ENCODE data around the gene FUNDC2. TPM values are rescaled to one million over a fixed set of nuclear protein-coding genes. Genes with fewer than 3 reads are reported as not detected.
A peak's percentile ranks its signal among the peaks of the same experiment; 100 is the strongest.

Gene FUNDC2
- total and polyA plus RNA-seq, 2 donors from 2014 or later = 98.2 to 239 TPM

- intact Hi-C loops (cut with DNase I) = no loop called here
- Histone ChIP-seq H3K4me1 (ENCODE audit: control insufficient read depth in 2 of 3, insufficient read depth in 2 of 3, low read depth in 1 of 3, low read length in 3 of 3) (no peaks in the 10 kb centered on the region), H3K27me3 (ENCODE audit: control insufficient read depth, insufficient read depth, low read length) (no peaks in the 10 kb centered on the region), H3K27ac (ENCODE audit: low read depth in 2 of 2, low read length in 2 of 2) (no peak overlapping the region), H3K9me3 (ENCODE audit: control insufficient read depth in 2 of 3, insufficient read depth in 1 of 3, low read length in 3 of 3) (no peaks in the 10 kb centered on the region), H3K4me3 (ENCODE audit: low read length in 3 of 3) (no peak overlapping the region), H3K9ac (ENCODE audit: low read length in 3 of 3) (no peak overlapping the region), H3K36me3 (ENCODE audit: control insufficient read depth in 2 of 3, insufficient read depth in 3 of 3, low read length in 3 of 3) (no peaks in the 10 kb centered on the region)
- no peak for DNase-seq
- TF ChIP-seq CTCF (IDR thresholded peaks at IDR 0.05; ENCODE audit: borderline replicate concordance, extremely low read depth, insufficient read depth) = no peak
- FAIRE-seq = no peak
Measured at GRCh38 chrX:154991039-154991438, 35.6 kb upstream of the FUNDC2 start.

DNA sequence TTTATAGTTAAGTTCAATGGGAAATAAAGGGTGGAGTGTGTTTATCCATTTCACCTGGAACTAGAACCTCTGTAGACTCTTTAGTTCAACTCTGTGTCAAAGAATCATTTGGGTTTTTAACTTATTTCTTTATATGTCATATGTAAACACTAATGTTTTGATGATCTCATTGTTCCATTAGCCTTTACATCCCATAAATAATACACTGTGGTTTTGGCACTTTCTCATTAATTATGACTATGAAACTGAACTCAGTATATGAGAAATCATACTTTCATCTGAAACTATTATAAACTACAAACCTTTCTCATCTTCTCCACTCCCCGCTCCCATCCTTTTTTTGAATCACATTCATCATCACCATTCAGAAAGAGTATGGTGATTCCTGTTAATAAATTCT lies 35.2 kb upstream of the FUNDC2 start:
- Histone ChIP-seq H3K36me3 (ENCODE audit: control insufficient read depth in 2 of 3, insufficient read depth in 3 of 3, low read length in 3 of 3) (no peaks in the 10 kb centered on the region), H3K4me1 (ENCODE audit: control insufficient read depth in 2 of 3, insufficient read depth in 2 of 3, low read depth in 1 of 3, low read length in 3 of 3) (no peaks in the 10 kb centered on the region), H3K4me3 (ENCODE audit: low read length in 3 of 3) (no peak overlapping the region), H3K9me3 (ENCODE audit: control insufficient read depth in 2 of 3, insufficient read depth in 1 of 3, low read length in 3 of 3) (no peaks in the 10 kb centered on the region), H3K27me3 (ENCODE audit: control insufficient read depth, insufficient read depth, low read length) (no peaks in the 10 kb centered on the region), H3K9ac (ENCODE audit: low read length in 3 of 3) (no peak overlapping the region), H3K27ac (ENCODE audit: low read depth in 2 of 2, low read length in 2 of 2) (no peak overlapping the region)
- peak; percentile 80 for FAIRE-seq
- no peak for DNase-seq
- no peak for TF ChIP-seq CTCF (IDR thresholded peaks at IDR 0.05; ENCODE audit: borderline replicate concordance, extremely low read depth, insufficient read depth)
- intact Hi-C loops (cut with DNase I) = no loop called here

DNA sequence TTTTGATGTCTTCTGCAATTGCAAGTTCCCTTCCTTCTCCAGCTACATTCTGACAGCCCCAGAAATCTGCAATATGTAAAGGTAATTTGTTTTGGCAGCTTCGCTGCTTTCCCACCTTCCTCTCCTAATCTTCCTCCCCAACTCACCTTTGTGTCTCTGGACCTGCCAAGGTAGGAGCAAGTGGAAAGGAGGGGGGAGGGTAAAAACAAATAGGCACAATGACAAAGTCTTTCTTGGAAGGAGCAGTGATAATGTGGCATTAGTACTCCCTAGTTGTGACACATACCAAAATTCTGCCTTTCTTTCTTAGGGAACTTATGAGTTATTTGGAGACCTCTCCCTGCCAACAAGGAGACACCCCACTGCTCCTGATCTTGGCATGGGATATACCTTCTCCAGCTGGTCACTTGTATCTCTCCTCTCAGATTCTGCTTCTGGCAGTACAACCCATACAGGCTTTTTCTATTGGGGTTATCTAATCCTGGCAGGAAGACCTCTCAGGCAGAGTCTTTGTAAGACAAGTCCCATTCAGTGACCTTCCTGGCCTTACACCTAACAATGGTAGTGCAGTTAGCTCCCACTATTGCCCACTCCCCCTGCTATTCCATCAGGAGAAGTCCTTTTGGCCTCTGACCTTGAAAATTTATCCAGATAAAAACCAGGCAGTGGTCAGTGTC lies 28.3 kb upstream of the FUNDC2 start:
- no peak for DNase-seq
- intact Hi-C loops (cut with DNase I) = no loop called here
- H3K4me3 ChIP-seq (ENCODE audit: low read length in 3 of 3) = no peak overlapping the region
- no peak overlapping the region for H3K27ac ChIP-seq (ENCODE audit: low read depth in 2 of 2, low read length in 2 of 2)
- H3K9me3 ChIP-seq (ENCODE audit: control insufficient read depth in 2 of 3, insufficient read depth in 1 of 3, low read length in 3 of 3) = no peaks in the 10 kb centered on the region
- no peaks in the 10 kb centered on the region for H3K27me3 ChIP-seq (ENCODE audit: control insufficient read depth, insufficient read depth, low read length)
- H3K4me1 ChIP-seq (ENCODE audit: control insufficient read depth in 2 of 3, insufficient read depth in 2 of 3, low read depth in 1 of 3, low read length in 3 of 3) = no peaks in the 10 kb centered on the region
- no peak for FAIRE-seq
- TF ChIP-seq CTCF (IDR thresholded peaks at IDR 0.05; ENCODE audit: borderline replicate concordance, extremely low read depth, insufficient read depth) = no peak
- H3K9ac ChIP-seq (ENCODE audit: low read length in 3 of 3) = no peak overlapping the region
- no peaks in the 10 kb centered on the region for H3K36me3 ChIP-seq (ENCODE audit: control insufficient read depth in 2 of 3, insufficient read depth in 3 of 3, low read length in 3 of 3)

GRCh38 chrX:155000841-155001240 lies 25.8 kb upstream of the FUNDC2 start:
- DNase-seq (no peak), FAIRE-seq (no peak)
- Histone ChIP-seq H3K9ac (ENCODE audit: low read length in 3 of 3) (no peak overlapping the region), H3K36me3 (ENCODE audit: control insufficient read depth in 2 of 3, insufficient read depth in 3 of 3, low read length in 3 of 3) (no peaks in the 10 kb centered on the region), H3K9me3 (ENCODE audit: control insufficient read depth in 2 of 3, insufficient read depth in 1 of 3, low read length in 3 of 3) (no peaks in the 10 kb centered on the region), H3K4me1 (ENCODE audit: control insufficient read depth in 2 of 3, insufficient read depth in 2 of 3, low read depth in 1 of 3, low read length in 3 of 3) (no peaks in the 10 kb centered on the region), H3K4me3 (ENCODE audit: low read length in 3 of 3) (no peak overlapping the region), H3K27me3 (ENCODE audit: control insufficient read depth, insufficient read depth, low read length) (no peaks in the 10 kb centered on the region), H3K27ac (ENCODE audit: low read depth in 2 of 2, low read length in 2 of 2) (no peak overlapping the region)
- TF ChIP-seq CTCF (IDR thresholded peaks at IDR 0.05; ENCODE audit: borderline replicate concordance, extremely low read depth, insufficient read depth) = no peak
- intact Hi-C loops (cut with DNase I) = no loop called here
